ENCODE measurements around the gene OR11G2. TPM values are rescaled to one million over a fixed set of nuclear protein-coding genes. Genes with fewer than 3 reads are reported as not detected.
"Not testable (repeated sequence)": the region's sequence is repeated elsewhere in the genome, so short reads cannot be mapped to it uniquely, and the experiment has no call there.

The OR11G2 gene
- total RNA-seq, 1 experiment from 2014 or later, result not detected

DNA sequence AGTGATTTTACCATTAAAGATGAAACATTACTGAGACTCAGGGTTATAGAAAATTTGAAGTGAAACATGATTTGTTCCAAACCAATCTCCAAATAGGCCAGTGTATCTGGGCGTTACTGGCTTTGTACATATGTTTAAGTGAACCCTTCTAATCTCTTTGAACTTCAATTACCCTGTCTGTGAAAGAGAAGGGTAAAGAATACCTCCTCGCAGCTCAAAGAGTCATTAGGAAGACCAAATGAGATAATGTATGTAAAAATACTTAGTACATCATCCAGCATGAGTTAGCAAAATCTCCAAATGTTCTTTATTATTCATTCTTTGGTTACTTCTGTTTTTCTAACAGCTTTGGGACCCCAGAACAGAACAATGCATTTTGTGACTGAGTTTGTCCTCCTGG, 32.7 kb downstream of the OR11G2 start, which contains the start of gene OR11H6:
Gene OR11H6, plus strand, starts transcription at position 301 of the 400 bp plus-strand sequence. Its CDS starts 0 bp downstream, at position 301.
- DNase-seq (ENCODE audit: low read depth), result no peak

DNA sequence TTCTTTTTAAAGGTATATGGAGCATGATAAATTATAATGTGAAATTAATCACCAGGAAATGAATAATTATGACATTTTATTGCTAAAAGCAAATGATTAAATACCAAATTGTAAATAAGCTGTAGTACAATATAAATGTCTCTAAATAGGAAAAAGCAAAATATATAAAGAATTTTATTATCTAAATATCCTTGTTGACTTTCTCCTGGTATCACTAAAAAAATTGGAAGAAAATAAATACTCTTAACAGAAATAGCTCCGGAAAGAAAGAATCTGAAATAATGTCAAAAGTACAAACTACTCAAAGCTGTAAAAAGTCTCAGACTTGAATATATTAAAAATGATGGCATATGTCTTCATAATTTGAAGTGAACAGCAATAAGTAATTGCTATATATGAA, 38.0 kb downstream of the OR11G2 start, which contains the start of gene OR11H7:
Gene OR11H7, plus strand, starts transcription at position 301 of the 400 bp plus-strand sequence.
- no peak for DNase-seq (ENCODE audit: low read depth)

GRCh38 chr14:20235415-20235814, 44.7 kb downstream of the OR11G2 start:
- DNase-seq (ENCODE audit: low read depth), result not testable (repeated sequence)

- DNase-seq (ENCODE audit: low read depth), result peak; percentile 42
Observed at GRCh38 chr14:20247646-20248246, 57.0 kb downstream of the OR11G2 start.

Other genes with a start within 250 kb of the OR11G2 start
- not detected in 2 replicates for gene OR4K15, start 215.3 kb upstream of the OR11G2 start, total RNA-seq (2014; rRNA removed; shearing (Covaris generic))
- gene OR4Q2, start 188.7 kb upstream of the OR11G2 start, total RNA-seq (2014; rRNA removed; shearing (Covaris generic)), result not detected in 2 replicates
- not detected in 2 replicates for gene OR4K14, start 171.6 kb upstream of the OR11G2 start, total RNA-seq (2014; rRNA removed; shearing (Covaris generic))
- not detected in 2 replicates for gene OR4K13, start 154.9 kb upstream of the OR11G2 start, total RNA-seq (2014; rRNA removed; shearing (Covaris generic))
- not detected in 2 replicates for gene OR4L1, start 130.9 kb upstream of the OR11G2 start, total RNA-seq (2014; rRNA removed; shearing (Covaris generic))
- not detected in 2 replicates for gene OR4K17, start 80.2 kb upstream of the OR11G2 start, total RNA-seq (2014; rRNA removed; shearing (Covaris generic))
- gene OR4N5, start 52.1 kb upstream of the OR11G2 start, total RNA-seq (2014; rRNA removed; shearing (Covaris generic)), result not detected in 2 replicates
- not detected in 2 replicates for gene OR11H6, start 32.8 kb downstream of the OR11G2 start, total RNA-seq (2014; rRNA removed; shearing (Covaris generic))
- gene OR11H7, start 38.1 kb downstream of the OR11G2 start, total RNA-seq (2014; rRNA removed; shearing (Covaris generic)), result not detected in 2 replicates
- gene OR11H4, start 48.4 kb downstream of the OR11G2 start, total RNA-seq (2014; rRNA removed; shearing (Covaris generic)), result not detected in 2 replicates
- gene TTC5, start 115.1 kb downstream of the OR11G2 start, total RNA-seq (2014; rRNA removed; shearing (Covaris generic)), result 24.6 and 31.2 TPM in 2 replicates
- gene CCNB1IP1, start 142.4 kb downstream of the OR11G2 start, total RNA-seq (2014; rRNA removed; shearing (Covaris generic)), result 78.1 and 83.5 TPM in 2 replicates
- 70.3 and 71.1 TPM in 2 replicates for gene PARP2, start 152.7 kb downstream of the OR11G2 start, total RNA-seq (2014; rRNA removed; shearing (Covaris generic))
- 12.6 and 13.0 TPM in 2 replicates for gene TEP1, start 222.6 kb downstream of the OR11G2 start, total RNA-seq (2014; rRNA removed; shearing (Covaris generic))
- gene KLHL33, start 245.3 kb downstream of the OR11G2 start, total RNA-seq (2014; rRNA removed; shearing (Covaris generic)), result not detected in 2 replicates

All from Daoy (cell line).